GM12892 (cell line): ENCODE measurements around the gene ARHGEF10L.

Experiments used
- POLR2A ChIP-seq: IDR thresholded peaks from 2 replicates; pipeline ENCODE4 v1.6.1; 2011; ENCODE audit warnings: low read depth, low read length, control low read depth
- POLR2AphosphoS5 ChIP-seq: IDR thresholded peaks from 2 replicates; pipeline ENCODE4 v1.6.1; 2011; ENCODE audit warnings: low read depth, low read length, control low read depth
- TAF1 ChIP-seq: IDR thresholded peaks from 2 replicates; pipeline ENCODE4 v1.6.1; 2011; ENCODE audit warnings: low read depth, mild to moderate bottlenecking, control low read depth, low read length, borderline replicate concordance

DNA sequence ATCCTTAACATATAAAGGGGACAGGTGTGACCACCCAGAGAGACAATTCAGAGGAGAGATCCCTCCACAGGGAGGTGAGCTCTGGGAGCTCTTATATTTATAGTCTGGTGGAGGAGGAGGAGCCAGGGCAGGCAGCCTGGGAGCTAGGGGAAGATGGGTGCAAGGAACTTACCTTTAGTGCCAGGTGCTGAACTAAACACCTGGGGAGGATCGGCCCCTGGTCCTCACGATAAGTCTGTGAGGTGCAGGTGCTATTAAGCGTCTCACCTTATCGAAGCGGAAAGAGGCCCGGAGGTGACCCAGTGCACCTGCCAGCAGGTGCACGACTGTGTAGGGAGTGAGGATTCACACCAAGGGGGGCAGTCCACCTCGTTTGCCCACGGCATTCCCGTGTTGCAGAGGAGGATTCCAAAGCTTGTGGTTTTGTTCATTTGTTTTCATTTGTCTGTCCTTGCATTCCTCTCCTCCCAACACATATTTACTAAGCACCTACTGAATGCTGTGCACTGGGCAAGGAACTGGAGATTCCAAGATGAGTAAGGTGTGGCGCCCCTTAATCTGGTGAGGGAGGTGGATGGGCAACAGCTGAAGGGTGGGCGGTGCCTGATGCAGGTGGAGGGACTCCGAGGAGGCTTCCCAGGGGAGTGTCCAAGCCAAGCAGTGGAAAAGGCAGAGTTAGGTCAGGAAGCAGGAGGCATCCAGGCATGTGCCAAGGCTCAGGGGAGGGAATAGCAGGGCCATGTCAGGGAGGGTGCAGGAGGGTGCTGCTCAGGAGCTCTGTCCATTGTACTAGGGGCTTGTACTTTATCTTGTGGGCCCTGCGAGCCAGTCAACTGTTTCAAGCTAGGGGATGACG, 11.5 kb downstream of the ARHGEF10L start:
- TF ChIP-seq POLR2AphosphoS5: no peak
- no peak for TF ChIP-seq POLR2A
- TF ChIP-seq TAF1: no peak
